IPS DF 6.9 (cell line): ENCODE results near the gene CLEC2L.

ENCODE experiments used
- DNase-seq: peaks from one replicate; pipeline ENCODE4 v3.0.0-alpha.2; 2013; ENCODE audit warnings: low read depth, low spot score
- H3K27ac ChIP-seq: one replicate; pipeline ENCODE4 v1.5.1; 2013; ENCODE audit warnings: low read length, control low read depth
- H3K27me3 ChIP-seq: 2 replicates; pipeline ENCODE4 v1.6.1; 2013; ENCODE audit warnings: mild to moderate bottlenecking, low read length; ENCODE audit not compliant: control insufficient read depth, insufficient read depth
- H3K36me3 ChIP-seq: 2 replicates; pipeline ENCODE4 v1.6.1; 2013; ENCODE audit warnings: low read length; ENCODE audit not compliant: control insufficient read depth, insufficient read depth
- H3K4me1 ChIP-seq: 2 replicates; pipeline ENCODE4 v1.6.1; 2013; ENCODE audit warnings: low read length; ENCODE audit not compliant: control insufficient read depth, insufficient read depth
- H3K4me3 ChIP-seq: 2 replicates; pipeline ENCODE4 v1.5.1; 2013; ENCODE audit warnings: mild to moderate bottlenecking, low read length
- H3K9me3 ChIP-seq: 2 replicates; pipeline ENCODE4 v1.6.1; 2013; ENCODE audit warnings: low read length, inconsistent platforms; ENCODE audit not compliant: control insufficient read depth, insufficient read depth
- WGBS: extraction: QIAGEN DNeasy Blood & Tissue Kit; methylation state at CpG from one replicate; pipeline ENCODE4 v1.1.7; 2013; ENCODE audit warnings: mixed read lengths, missing lambda C conversion rate; ENCODE audit not compliant: insufficient read length, insufficient coverage; 5-methylcytosine and 5-hydroxymethylcytosine counted together

CLEC2L gene

DNA sequence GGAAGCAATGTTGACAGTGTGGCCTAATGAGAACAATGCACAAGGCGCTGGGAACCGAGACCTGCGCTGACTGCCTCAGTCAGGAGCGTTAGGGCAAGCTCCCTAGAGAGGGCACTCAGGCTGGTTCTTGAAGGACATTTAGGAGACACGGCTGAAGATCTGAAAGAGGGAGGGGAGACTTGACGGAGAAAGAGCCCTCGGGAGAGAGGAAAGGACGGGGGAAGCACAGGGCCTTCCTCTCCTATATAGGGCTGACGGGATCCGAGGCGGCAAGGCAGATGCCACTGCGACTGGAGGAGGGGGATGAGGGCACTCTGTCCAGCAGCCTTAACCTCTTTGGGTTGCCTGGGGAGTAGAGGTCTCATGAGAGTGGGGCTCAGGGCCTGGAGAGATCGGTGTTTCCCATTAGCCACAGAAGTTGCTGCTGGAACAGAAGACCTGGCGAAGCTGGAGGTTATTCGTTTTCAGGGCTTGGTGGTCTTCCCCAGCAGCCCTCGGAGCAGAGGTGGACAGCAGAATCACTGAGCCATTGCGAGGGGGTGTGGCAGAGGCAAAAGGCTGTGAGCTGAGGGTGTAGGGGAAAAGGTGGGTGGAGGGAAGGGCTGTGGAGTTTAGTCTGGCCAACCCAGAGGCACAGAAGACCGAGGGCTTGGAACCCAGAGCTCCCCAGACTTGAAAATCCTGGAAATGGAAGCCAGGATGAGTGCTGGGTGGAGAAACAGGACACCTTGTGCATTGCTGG lies 36.0 kb downstream of the CLEC2L start:
- Histone ChIP-seq H3K9me3 (no peaks in the 10 kb centered on the region), H3K4me3 (no peak overlapping the region), H3K27me3 (no peaks in the 10 kb centered on the region), H3K27ac (no peak overlapping the region), H3K4me1 (no peaks in the 10 kb centered on the region), H3K36me3 (no peaks in the 10 kb centered on the region)
- no CpG with 5 or more reads among the region's 18 CpGs for WGBS
- no peak for DNase-seq

DNA sequence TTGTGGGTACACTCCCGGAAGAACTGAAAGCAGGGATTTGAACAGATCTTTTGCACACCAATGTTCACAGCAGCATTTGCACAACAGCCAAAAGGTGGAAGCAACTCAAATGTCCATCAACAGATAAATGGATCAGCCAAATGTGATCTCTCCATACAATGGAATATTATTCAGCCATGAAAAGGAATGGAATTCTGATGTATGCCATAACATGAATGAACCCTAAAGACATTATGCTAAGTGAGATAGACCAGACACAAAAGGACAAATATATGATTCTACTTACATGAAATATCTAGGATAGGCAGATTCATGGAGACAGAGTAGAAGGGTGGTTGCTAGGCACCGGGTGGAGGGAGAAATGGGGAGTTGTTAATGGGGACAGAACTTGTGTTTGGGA lies 36.7 kb downstream of the CLEC2L start:
- no peaks in the 10 kb centered on the region for H3K27me3 ChIP-seq
- H3K27ac ChIP-seq, result no peak overlapping the region
- no peaks in the 10 kb centered on the region for H3K9me3 ChIP-seq
- H3K4me1 ChIP-seq, result no peaks in the 10 kb centered on the region
- H3K36me3 ChIP-seq, result no peaks in the 10 kb centered on the region
- H3K4me3 ChIP-seq, result no peak overlapping the region
- no CpG with 5 or more reads among the region's 2 CpGs for WGBS
- no peak for DNase-seq

DNA sequence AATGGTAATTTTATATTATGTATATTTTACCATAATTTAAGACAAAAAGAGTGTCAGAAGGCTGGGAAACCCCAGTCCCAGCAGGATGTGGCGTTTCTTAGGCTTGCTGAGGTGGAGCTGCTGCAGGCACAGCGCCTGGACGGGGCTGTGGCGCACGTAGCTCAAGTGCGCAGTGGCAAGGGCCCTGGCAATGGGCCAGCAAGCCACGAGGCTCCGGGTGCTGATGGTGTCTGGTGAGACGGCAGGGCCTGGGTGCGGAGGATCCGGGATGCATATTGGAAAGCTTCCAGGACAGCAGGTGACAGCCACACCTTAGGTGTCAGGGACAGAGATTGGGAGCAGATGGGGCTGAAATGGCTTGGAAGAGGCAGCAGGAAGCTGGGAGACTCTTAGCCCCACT lies 37.2 kb downstream of the CLEC2L start:
- no peak for DNase-seq
- no peaks in the 10 kb centered on the region for H3K27me3 ChIP-seq
- no peaks in the 10 kb centered on the region for H3K36me3 ChIP-seq
- no peaks in the 10 kb centered on the region for H3K4me1 ChIP-seq
- H3K9me3 ChIP-seq, result no peaks in the 10 kb centered on the region
- H3K4me3 ChIP-seq, result no peak overlapping the region
- WGBS, result no CpG with 5 or more reads among the region's 11 CpGs
- H3K27ac ChIP-seq, result no peak overlapping the region

DNA sequence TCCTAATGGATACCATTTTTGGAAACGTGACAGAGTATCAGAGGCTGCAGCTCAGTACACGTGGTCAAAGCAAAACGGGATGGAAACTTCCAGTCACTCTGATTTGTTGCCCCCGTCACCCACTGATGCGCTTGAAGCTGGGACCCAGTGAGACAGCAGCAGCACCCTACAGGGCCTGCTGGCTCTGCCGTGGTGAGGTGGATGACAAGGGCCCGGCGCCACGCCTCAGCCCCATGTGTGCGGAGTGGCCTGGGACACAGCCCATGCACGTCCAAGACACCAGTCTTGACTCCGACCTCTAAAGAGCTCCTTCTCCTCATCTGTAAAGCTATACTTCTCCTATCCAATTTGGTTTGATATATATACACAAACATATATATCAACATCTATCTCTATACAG lies 39.0 kb downstream of the CLEC2L start:
- no peaks in the 10 kb centered on the region for H3K27me3 ChIP-seq
- WGBS, result no CpG with 5 or more reads among the region's 12 CpGs
- H3K36me3 ChIP-seq, result no peaks in the 10 kb centered on the region
- H3K9me3 ChIP-seq, result no peaks in the 10 kb centered on the region
- H3K4me1 ChIP-seq, result no peaks in the 10 kb centered on the region
- no peak for DNase-seq
- no peak overlapping the region for H3K27ac ChIP-seq
- no peak overlapping the region for H3K4me3 ChIP-seq

DNA sequence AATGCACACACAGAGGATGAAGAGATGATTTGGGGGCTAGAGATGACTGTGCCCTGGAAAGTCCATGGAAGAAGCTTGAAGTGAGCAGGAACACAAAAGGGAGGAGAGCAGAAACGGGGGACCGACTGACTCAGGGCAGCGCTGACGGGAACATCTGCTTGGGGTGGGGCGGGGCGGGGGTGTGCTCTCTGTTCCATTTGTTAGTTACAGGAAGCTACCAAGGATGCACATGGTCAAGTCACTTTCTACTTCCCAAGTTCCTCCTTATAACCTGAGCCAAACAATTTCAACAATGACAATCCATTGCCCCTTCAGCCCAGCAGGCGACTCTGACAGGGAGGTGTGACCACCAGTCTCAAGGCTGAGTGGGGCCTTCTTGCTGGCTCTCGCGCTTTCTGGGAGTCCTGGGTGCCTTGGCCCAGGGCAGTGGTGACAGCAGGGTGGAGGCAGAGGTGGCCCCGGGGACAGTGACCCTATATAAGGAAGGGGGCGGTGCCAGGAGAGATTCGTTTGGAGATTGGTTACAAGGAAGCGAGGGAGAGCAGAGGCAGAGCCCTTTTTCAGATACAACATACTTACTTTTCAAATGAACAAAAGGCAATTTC lies 39.6 kb downstream of the CLEC2L start:
- no peaks in the 10 kb centered on the region for H3K27me3 ChIP-seq
- WGBS, result no CpG with 5 or more reads among the region's 13 CpGs
- no peaks in the 10 kb centered on the region for H3K36me3 ChIP-seq
- no peak for DNase-seq
- no peak overlapping the region for H3K27ac ChIP-seq
- no peaks in the 10 kb centered on the region for H3K4me1 ChIP-seq
- H3K9me3 ChIP-seq, result no peaks in the 10 kb centered on the region
- H3K4me3 ChIP-seq, result no peak overlapping the region

DNA sequence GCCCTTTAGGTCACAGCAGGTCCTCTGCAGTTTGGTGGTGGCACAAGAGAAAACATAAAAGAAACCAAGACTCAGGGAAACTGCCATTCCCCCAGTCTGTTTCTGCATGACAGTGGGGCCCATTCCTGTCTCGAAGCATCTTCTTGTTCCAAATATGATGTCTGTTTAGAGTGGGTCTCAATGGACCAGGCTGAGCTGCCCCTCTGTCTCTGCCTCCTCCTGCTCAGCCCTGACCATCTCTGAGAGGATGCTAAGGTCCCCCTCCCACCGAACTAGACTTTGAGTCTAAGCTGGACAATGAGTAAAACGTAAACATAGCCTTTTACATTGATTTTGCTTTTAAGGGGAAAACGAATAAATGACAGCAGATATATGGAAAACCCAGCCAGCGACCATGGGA lies 40.4 kb downstream of the CLEC2L start:
- DNase-seq, result no peak
- Histone ChIP-seq H3K27me3 (no peaks in the 10 kb centered on the region), H3K9me3 (no peaks in the 10 kb centered on the region), H3K4me1 (no peaks in the 10 kb centered on the region), H3K4me3 (no peak overlapping the region), H3K27ac (no peak overlapping the region), H3K36me3 (no peaks in the 10 kb centered on the region)
- WGBS, result no CpG with 5 or more reads among the region's 5 CpGs

DNA sequence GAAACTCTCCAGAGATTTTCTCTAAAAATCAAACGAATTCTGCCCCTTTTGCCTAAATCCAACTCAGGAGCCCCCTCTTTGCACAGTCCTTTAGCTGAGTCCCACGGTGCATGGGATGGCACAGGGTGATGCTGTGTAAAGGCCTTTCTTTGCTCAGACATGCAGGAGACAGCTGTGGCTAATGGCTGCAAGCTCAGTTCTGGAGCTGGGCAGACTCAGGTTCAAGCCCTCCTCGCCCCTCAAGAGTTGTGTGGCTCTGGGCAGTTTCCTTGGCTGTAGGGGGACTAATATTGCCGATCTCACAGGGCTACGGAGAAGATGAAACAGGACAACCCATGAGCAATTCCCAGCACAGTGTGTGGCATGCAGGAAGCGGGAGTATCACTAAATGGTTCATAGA lies 42.6 kb downstream of the CLEC2L start:
- Histone ChIP-seq H3K36me3 (no peaks in the 10 kb centered on the region), H3K27me3 (no peaks in the 10 kb centered on the region), H3K27ac (no peak overlapping the region), H3K4me3 (no peak overlapping the region), H3K9me3 (no peaks in the 10 kb centered on the region), H3K4me1 (no peaks in the 10 kb centered on the region)
- DNase-seq, result no peak
- whole genome bisulfite sequencing, result no CpG with 5 or more reads among the region's 6 CpGs

DNA sequence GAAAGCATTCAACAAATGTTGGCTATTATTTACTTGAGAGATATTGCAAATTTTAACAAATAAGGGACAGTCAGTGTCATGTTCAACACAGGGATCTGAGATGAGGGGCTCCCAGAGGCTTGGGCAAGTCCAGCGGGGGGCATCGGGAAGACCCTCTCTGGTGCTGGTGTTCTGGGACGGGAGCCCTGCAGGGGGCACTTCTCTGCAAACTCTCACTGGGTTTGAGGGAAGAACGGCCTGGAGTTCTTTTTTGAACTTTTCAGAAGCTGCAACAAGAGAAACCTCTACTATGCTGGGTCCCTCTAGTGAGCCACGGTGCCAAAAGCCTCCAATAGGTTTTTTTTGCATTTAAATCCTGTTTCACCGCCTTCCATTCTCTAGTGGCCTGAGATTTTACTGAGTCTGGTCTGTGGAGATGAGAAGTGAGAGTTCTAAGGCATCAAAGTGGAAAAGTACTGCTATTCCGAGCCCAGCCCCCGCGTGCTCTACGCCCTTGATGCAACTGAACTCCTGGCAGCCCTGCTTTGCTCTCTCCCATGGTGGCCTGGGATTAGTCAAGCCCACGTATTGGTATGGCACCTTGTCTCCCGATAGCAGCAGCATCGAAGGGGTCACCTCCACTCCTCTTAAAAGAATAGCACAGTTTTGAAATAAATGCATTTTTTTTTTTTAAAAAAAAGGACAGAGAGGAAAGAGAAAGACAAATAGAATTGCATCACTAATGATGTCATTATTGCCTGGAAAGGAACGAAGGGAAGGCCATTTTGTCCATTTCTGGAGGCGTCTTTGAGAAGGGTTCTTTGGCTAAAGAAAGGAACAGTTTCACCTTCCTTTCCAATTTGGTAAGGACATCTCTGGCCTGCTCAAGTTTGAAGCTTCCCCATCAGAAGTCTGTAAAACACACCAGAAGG lies 43.5 kb downstream of the CLEC2L start:
- H3K27me3 ChIP-seq, result no peaks in the 10 kb centered on the region
- 0 out of 2 replicates have a peak, but pooled peaks cover 2% of the 10 kb centered on the region for H3K4me1 ChIP-seq
- no peak overlapping the region for H3K27ac ChIP-seq
- H3K9me3 ChIP-seq, result no peaks in the 10 kb centered on the region
- no CpG with 5 or more reads among the region's 15 CpGs for WGBS
- no peak for DNase-seq
- no peaks in the 10 kb centered on the region for H3K36me3 ChIP-seq
- no peak overlapping the region for H3K4me3 ChIP-seq

DNA sequence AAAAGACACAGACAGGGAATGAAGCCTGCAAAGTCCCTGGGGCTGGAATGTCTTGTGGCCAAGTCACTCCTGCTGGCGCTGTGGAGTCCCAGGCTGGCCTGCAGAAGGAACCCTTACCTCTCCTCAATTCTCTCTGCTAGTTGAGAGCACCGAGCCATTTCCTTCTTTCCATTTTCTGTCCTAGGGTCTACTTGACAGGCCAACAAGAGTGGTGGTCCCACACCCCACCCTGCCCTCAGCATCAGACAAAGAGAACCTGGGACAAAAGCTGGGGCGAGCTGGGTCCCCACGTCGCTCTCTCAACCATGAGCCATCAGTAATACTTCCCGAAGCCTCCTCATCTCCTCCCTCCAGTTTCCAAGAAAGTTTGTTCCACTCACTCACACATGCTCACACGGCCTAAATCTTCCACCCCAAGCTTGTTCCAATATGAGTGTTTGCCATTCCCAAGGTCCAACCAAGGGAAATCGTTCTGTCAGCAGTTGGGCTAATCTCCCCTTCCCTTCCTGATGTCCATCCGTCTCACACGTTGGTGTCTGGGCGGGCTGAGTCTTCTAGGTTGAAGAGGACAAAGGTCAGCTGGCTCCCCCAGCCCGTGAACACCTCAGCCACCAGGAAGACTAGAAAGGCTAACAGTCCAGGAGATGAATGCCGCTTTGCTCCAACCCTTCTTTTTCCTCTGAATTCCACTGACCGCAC lies 44.3 kb downstream of the CLEC2L start:
- H3K27ac ChIP-seq, result no peak overlapping the region
- 0 out of 2 replicates have a peak, but pooled peaks cover 2% of the 10 kb centered on the region for H3K4me1 ChIP-seq
- H3K36me3 ChIP-seq, result no peaks in the 10 kb centered on the region
- DNase-seq, result no peak
- no peak overlapping the region for H3K4me3 ChIP-seq
- no peaks in the 10 kb centered on the region for H3K9me3 ChIP-seq
- no CpG with 5 or more reads among the region's 14 CpGs for WGBS
- no peaks in the 10 kb centered on the region for H3K27me3 ChIP-seq

DNA sequence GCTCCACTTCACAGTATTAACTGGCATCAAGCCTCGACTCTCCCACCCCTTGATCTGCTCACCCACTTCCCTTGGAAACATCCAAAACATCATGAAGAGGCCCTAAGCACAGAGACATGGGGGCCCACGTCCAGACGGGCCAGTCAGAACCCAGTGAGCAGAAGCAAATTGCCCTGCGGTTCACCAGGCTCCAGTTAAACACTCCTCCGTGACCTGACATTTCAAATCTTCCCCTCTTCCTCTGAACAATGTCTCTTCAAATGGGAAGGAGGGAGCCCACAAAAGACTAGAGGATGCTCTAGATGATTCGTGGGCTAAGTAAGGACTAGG lies 44.8 kb downstream of the CLEC2L start:
- Histone ChIP-seq H3K4me1 (peaks cover 5% of the 10 kb centered on the region; the same call in 1 of the 2 replicates), H3K9me3 (no peaks in the 10 kb centered on the region), H3K27me3 (no peaks in the 10 kb centered on the region), H3K4me3 (no peak overlapping the region), H3K36me3 (no peaks in the 10 kb centered on the region), H3K27ac (no peak overlapping the region)
- DNase-seq, result no peak
- no CpG with 5 or more reads among the region's 6 CpGs for WGBS
